Measurements from ENCODE around the gene CDKN1B.

CDKN1B gene

DNA sequence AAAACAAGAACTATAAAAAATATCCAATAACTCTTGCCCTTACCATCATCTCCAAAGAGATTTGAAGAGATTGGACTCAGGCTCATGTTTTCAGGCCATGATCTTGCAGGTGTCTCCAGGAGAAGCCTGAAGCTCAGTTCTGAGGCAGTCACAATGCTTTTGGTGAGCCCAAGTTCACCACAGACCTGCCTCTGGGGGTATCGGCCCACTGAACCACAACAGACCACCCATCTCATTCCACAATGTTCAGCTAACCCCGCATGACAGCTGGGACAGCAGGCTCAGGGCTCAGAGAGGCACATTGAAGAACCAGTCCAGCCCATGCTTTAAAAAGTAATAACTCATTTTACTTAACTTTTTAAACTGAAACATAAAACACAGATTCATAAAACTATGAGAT, 40.0 kb downstream of the CDKN1B start:
- Histone ChIP-seq H3K4me2 (ENCODE audit: low read length, poor library complexity, severe bottlenecking) (no peak overlapping the region), H4K8ac (ENCODE audit: low read length) (no peak overlapping the region), H2BK5ac (ENCODE audit: low read depth, low read length, poor library complexity, severe bottlenecking) (no peak overlapping the region), H3K14ac (ENCODE audit: low read length in 2 of 2) (no peak overlapping the region), H2AK5ac (ENCODE audit: low read length, severe bottlenecking) (no peak overlapping the region), H2BK120ac (ENCODE audit: low read depth, low read length) (no peak overlapping the region), H3K18ac (ENCODE audit: low read depth in 1 of 2, low read length in 2 of 2) (no peak overlapping the region), H3K4me1 (ENCODE audit: control insufficient read depth, insufficient read depth, low read depth, low read length) (peaks cover 1% of the 10 kb centered on the region), H2BK12ac (ENCODE audit: low read length in 2 of 2) (peak overlapping the region in 1 of 2 experiments; percentile 61), H4K91ac (ENCODE audit: low read length) (no peak overlapping the region), H3K4me3 (ENCODE audit: insufficient read depth in 1 of 2, low read depth in 1 of 2, low read length in 2 of 2) (no peak overlapping the region), H3K79me1 (replicated peaks; ENCODE audit: low read length, poor library complexity, severe bottlenecking) (no peaks in the 10 kb centered on the region), H3K9ac (ENCODE audit: low read length) (no peak overlapping the region), H3K9me3 (ENCODE audit: control insufficient read depth, low read length) (no peaks in the 10 kb centered on the region), H3K27me3 (ENCODE audit: control insufficient read depth in 1 of 2, insufficient read depth in 1 of 2, low read length in 2 of 2) (no peaks in the 10 kb centered on the region), H3K23ac (ENCODE audit: low read length in 2 of 2) (no peak overlapping the region), H3K27ac (ENCODE audit: low read length, poor library complexity, severe bottlenecking) (no peak overlapping the region), H3K36me3 (ENCODE audit: control insufficient read depth in 1 of 2, insufficient read depth in 2 of 2, low read depth in 1 of 2, low read length in 2 of 2) (no peaks in the 10 kb centered on the region), H2AFZ (ENCODE audit: low read depth, low read length) (no peak overlapping the region), H3K4ac (ENCODE audit: low read depth in 1 of 2, low read length in 2 of 2) (no peak overlapping the region), H2BK15ac (ENCODE audit: low read depth, poor library complexity, severe bottlenecking) (no peak overlapping the region)
- no peak for DNase-seq
- 91% methylated on average over 2 of the region's 2 CpGs for WGBS

GRCh38 chr12:12759234-12759915, 42.2 kb downstream of the CDKN1B start:
- no peak overlapping the region for H3K27ac ChIP-seq (ENCODE audit: low read length, poor library complexity, severe bottlenecking)
- H3K4me3 ChIP-seq (ENCODE audit: insufficient read depth in 1 of 2, low read depth in 1 of 2, low read length in 2 of 2), result no peak overlapping the region
- H3K36me3 ChIP-seq (ENCODE audit: control insufficient read depth in 1 of 2, insufficient read depth in 2 of 2, low read depth in 1 of 2, low read length in 2 of 2), result no peaks in the 10 kb centered on the region
- H3K23ac ChIP-seq (ENCODE audit: low read length in 2 of 2), result no peak overlapping the region
- no peak for DNase-seq
- no peaks in the 10 kb centered on the region for H3K9me3 ChIP-seq (ENCODE audit: control insufficient read depth, low read length)
- peaks cover 1% of the 10 kb centered on the region for H3K4me1 ChIP-seq (ENCODE audit: control insufficient read depth, insufficient read depth, low read depth, low read length)
- no peak overlapping the region for H4K8ac ChIP-seq (ENCODE audit: low read length)
- no peaks in the 10 kb centered on the region for H3K27me3 ChIP-seq (ENCODE audit: control insufficient read depth in 1 of 2, insufficient read depth in 1 of 2, low read length in 2 of 2)
- H3K4me2 ChIP-seq (ENCODE audit: low read length, poor library complexity, severe bottlenecking), result no peak overlapping the region
- 89% methylated on average over 6 of the region's 7 CpGs for WGBS
- no peak overlapping the region for H2BK120ac ChIP-seq (ENCODE audit: low read depth, low read length)
- no peak overlapping the region for H4K91ac ChIP-seq (ENCODE audit: low read length)
- H2BK15ac ChIP-seq (ENCODE audit: low read depth, poor library complexity, severe bottlenecking), result no peak overlapping the region
- no peak overlapping the region for H3K4ac ChIP-seq (ENCODE audit: low read depth in 1 of 2, low read length in 2 of 2)
- H2AFZ ChIP-seq (ENCODE audit: low read depth, low read length), result no peak overlapping the region
- H2BK12ac ChIP-seq (ENCODE audit: low read length in 2 of 2), result peak overlapping the region in 1 of 2 experiments; percentile 78
- H3K79me1 ChIP-seq (replicated peaks; ENCODE audit: low read length, poor library complexity, severe bottlenecking), result no peaks in the 10 kb centered on the region
- peak overlapping the region in 1 of 2 experiments; percentile 52 for H3K18ac ChIP-seq (ENCODE audit: low read depth in 1 of 2, low read length in 2 of 2)
- no peak overlapping the region for H3K14ac ChIP-seq (ENCODE audit: low read length in 2 of 2)
- H2BK5ac ChIP-seq (ENCODE audit: low read depth, low read length, poor library complexity, severe bottlenecking), result no peak overlapping the region
- no peak overlapping the region for H3K9ac ChIP-seq (ENCODE audit: low read length)
- H2AK5ac ChIP-seq (ENCODE audit: low read length, severe bottlenecking), result no peak overlapping the region

GRCh38 chr12:12764824-12765223, 47.7 kb downstream of the CDKN1B start:
- Histone ChIP-seq H2BK12ac (ENCODE audit: low read length in 2 of 2) (no peak overlapping the region), H3K9ac (ENCODE audit: low read length) (no peak overlapping the region), H3K79me1 (replicated peaks; ENCODE audit: low read length, poor library complexity, severe bottlenecking) (no peaks in the 10 kb centered on the region), H3K4me2 (ENCODE audit: low read length, poor library complexity, severe bottlenecking) (no peak overlapping the region), H4K8ac (ENCODE audit: low read length) (no peak overlapping the region), H2BK15ac (ENCODE audit: low read depth, poor library complexity, severe bottlenecking) (no peak overlapping the region), H2AK5ac (ENCODE audit: low read length, severe bottlenecking) (no peak overlapping the region), H3K4me3 (ENCODE audit: insufficient read depth in 1 of 2, low read depth in 1 of 2, low read length in 2 of 2) (no peak overlapping the region), H3K27ac (ENCODE audit: low read length, poor library complexity, severe bottlenecking) (no peak overlapping the region), H3K9me3 (ENCODE audit: control insufficient read depth, low read length) (no peaks in the 10 kb centered on the region), H3K23ac (ENCODE audit: low read length in 2 of 2) (no peak overlapping the region), H3K4ac (ENCODE audit: low read depth in 1 of 2, low read length in 2 of 2) (no peak overlapping the region), H3K4me1 (ENCODE audit: control insufficient read depth, insufficient read depth, low read depth, low read length) (no peaks in the 10 kb centered on the region), H3K18ac (ENCODE audit: low read depth in 1 of 2, low read length in 2 of 2) (no peak overlapping the region), H4K91ac (ENCODE audit: low read length) (no peak overlapping the region), H3K27me3 (ENCODE audit: control insufficient read depth in 1 of 2, insufficient read depth in 1 of 2, low read length in 2 of 2) (no peaks in the 10 kb centered on the region), H2AFZ (ENCODE audit: low read depth, low read length) (no peak overlapping the region), H3K14ac (ENCODE audit: low read length in 2 of 2) (no peak overlapping the region), H3K36me3 (ENCODE audit: control insufficient read depth in 1 of 2, insufficient read depth in 2 of 2, low read depth in 1 of 2, low read length in 2 of 2) (peaks cover 0 to 3% of the 10 kb centered on the region in 2 experiments), H2BK5ac (ENCODE audit: low read depth, low read length, poor library complexity, severe bottlenecking) (no peak overlapping the region), H2BK120ac (ENCODE audit: low read depth, low read length) (no peak overlapping the region)
- no peak for DNase-seq

DNA sequence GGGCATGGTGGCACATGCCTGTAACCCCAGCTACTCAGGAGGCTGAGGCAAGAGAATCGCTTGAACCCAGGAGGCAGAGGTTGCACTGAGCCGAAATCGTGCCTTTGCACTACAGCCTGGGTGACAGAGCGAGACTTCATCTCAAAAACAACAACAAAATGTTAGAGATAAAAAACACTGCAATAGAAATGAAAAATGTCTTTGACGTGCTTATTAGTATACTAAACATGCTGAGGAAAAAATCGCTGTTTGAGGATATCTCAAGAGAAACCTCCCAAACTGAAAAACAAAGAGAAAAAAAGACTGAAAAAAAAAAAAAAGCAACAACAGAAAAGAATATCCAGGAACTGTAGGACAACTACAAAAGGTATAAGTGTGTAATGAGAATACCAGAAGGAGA, 53.1 kb downstream of the CDKN1B start:
- no peak overlapping the region for H3K4me3 ChIP-seq (ENCODE audit: insufficient read depth in 1 of 2, low read depth in 1 of 2, low read length in 2 of 2)

More for the DNA sequence above, 53.1 kb downstream of the CDKN1B start:
- H4K8ac ChIP-seq (ENCODE audit: low read length), result no peak overlapping the region
- no peak overlapping the region for H3K14ac ChIP-seq (ENCODE audit: low read length in 2 of 2)
- DNase-seq, result no peak
- no peaks in the 10 kb centered on the region for H3K27me3 ChIP-seq (ENCODE audit: control insufficient read depth in 1 of 2, insufficient read depth in 1 of 2, low read length in 2 of 2)
- no peak overlapping the region for H4K91ac ChIP-seq (ENCODE audit: low read length)
- H2BK120ac ChIP-seq (ENCODE audit: low read depth, low read length), result no peak overlapping the region
- no peaks in the 10 kb centered on the region for H3K79me1 ChIP-seq (replicated peaks; ENCODE audit: low read length, poor library complexity, severe bottlenecking)
- no peak overlapping the region for H3K23ac ChIP-seq (ENCODE audit: low read length in 2 of 2)
- H2BK5ac ChIP-seq (ENCODE audit: low read depth, low read length, poor library complexity, severe bottlenecking), result no peak overlapping the region
- no peaks in the 10 kb centered on the region for H3K36me3 ChIP-seq (ENCODE audit: control insufficient read depth in 1 of 2, insufficient read depth in 2 of 2, low read depth in 1 of 2, low read length in 2 of 2)
- H2AFZ ChIP-seq (ENCODE audit: low read depth, low read length), result no peak overlapping the region
- no peak overlapping the region for H2BK12ac ChIP-seq (ENCODE audit: low read length in 2 of 2)
- H3K9ac ChIP-seq (ENCODE audit: low read length), result no peak overlapping the region
- WGBS, result 100% methylated on average over 1 of the region's 6 CpGs
- H3K4ac ChIP-seq (ENCODE audit: low read depth in 1 of 2, low read length in 2 of 2), result no peak overlapping the region
- H3K27ac ChIP-seq (ENCODE audit: low read length, poor library complexity, severe bottlenecking), result no peak overlapping the region
- no peaks in the 10 kb centered on the region for H3K9me3 ChIP-seq (ENCODE audit: control insufficient read depth, low read length)
- H3K4me1 ChIP-seq (ENCODE audit: control insufficient read depth, insufficient read depth, low read depth, low read length), result no peaks in the 10 kb centered on the region
- H2AK5ac ChIP-seq (ENCODE audit: low read length, severe bottlenecking), result no peak overlapping the region
- no peak overlapping the region for H3K18ac ChIP-seq (ENCODE audit: low read depth in 1 of 2, low read length in 2 of 2)
- no peak overlapping the region for H2BK15ac ChIP-seq (ENCODE audit: low read depth, poor library complexity, severe bottlenecking)
- no peak overlapping the region for H3K4me2 ChIP-seq (ENCODE audit: low read length, poor library complexity, severe bottlenecking)
